H9 (cell line): ENCODE data around the gene GSTP1. TPM values are rescaled to one million over a fixed set of nuclear protein-coding genes. Genes with fewer than 3 reads are reported as not detected.
A peak's percentile ranks its signal among the peaks of the same experiment; 100 is the strongest.

Experiments used
- DNase-seq: peaks from one replicate; pipeline ENCODE4 v3.0.0-alpha.2; 2017
- H2AFZ ChIP-seq: one replicate; pipeline ENCODE4 v1.6.1; 2013; ENCODE audit warnings: mild to moderate bottlenecking, low read length, control low read depth, moderate library complexity
- H2AK5ac ChIP-seq: 2 replicates; pipeline ENCODE4 v1.6.1; 2013; ENCODE audit warnings: low read length, control low read depth, mixed read lengths; ENCODE audit not compliant: insufficient read length
- H2BK120ac ChIP-seq: one replicate; pipeline ENCODE4 v1.6.1; 2013; ENCODE audit warnings: low read depth, mild to moderate bottlenecking, low read length, control low read depth, inconsistent platforms; ENCODE audit not compliant: poor library complexity, severe bottlenecking
- H2BK12ac ChIP-seq: 2 replicates; pipeline ENCODE4 v1.6.1; 2013; ENCODE audit warnings: low read length, control low read depth, mixed read lengths, low read depth; ENCODE audit not compliant: insufficient read length
- H2BK15ac ChIP-seq: 2 replicates; pipeline ENCODE4 v1.6.1; 2013; ENCODE audit warnings: low read depth, low read length, control low read depth
- H2BK20ac ChIP-seq: one replicate; pipeline ENCODE4 v1.6.1; 2013; ENCODE audit warnings: low read depth, mild to moderate bottlenecking, low read length, control low read depth, inconsistent platforms; ENCODE audit not compliant: poor library complexity, severe bottlenecking
- H2BK5ac ChIP-seq: 2 replicates; pipeline ENCODE4 v1.6.1; 2013; ENCODE audit warnings: low read length, control low read depth, mixed read lengths; ENCODE audit not compliant: insufficient read length
- H3K14ac ChIP-seq: 2 replicates; pipeline ENCODE4 v1.6.1; 2013; ENCODE audit warnings: low read length, control low read depth; ENCODE audit not compliant: insufficient read depth
- H3K18ac ChIP-seq: 2 replicates; pipeline ENCODE4 v1.6.1; 2013; ENCODE audit warnings: low read depth, mild to moderate bottlenecking, mixed read lengths, low read length, control low read depth; ENCODE audit not compliant: insufficient read length
- H3K23ac ChIP-seq: 2 replicates; pipeline ENCODE4 v1.6.1; 2013; ENCODE audit warnings: low read length, control low read depth, mixed read lengths, low read depth; ENCODE audit not compliant: insufficient read length
- H3K23me2 ChIP-seq: 2 replicates; pipeline ENCODE4 v1.6.1; 2013; ENCODE audit warnings: low read depth, mild to moderate bottlenecking, mixed read lengths, low read length, control low read depth; ENCODE audit not compliant: insufficient read length, poor library complexity, severe bottlenecking
- H3K27ac ChIP-seq: 2 replicates; pipeline ENCODE4 v1.5.1; 2013; ENCODE audit warnings: low read length, control low read depth, mixed read lengths, low read depth; ENCODE audit not compliant: insufficient read length
- H3K27me3 ChIP-seq: 2 replicates; pipeline ENCODE4 v1.6.1; 2013; ENCODE audit warnings: low read length, control low read depth, inconsistent platforms; ENCODE audit not compliant: insufficient read depth
- H3K4ac ChIP-seq: 2 replicates; pipeline ENCODE4 v1.6.1; 2013; ENCODE audit warnings: low read depth, mild to moderate bottlenecking, control low read depth, inconsistent platforms, low read length, moderate library complexity
- H3K4me1 ChIP-seq: 2 replicates; pipeline ENCODE4 v1.6.1; 2013; ENCODE audit warnings: low read length, control low read depth, inconsistent platforms; ENCODE audit not compliant: insufficient read depth
- H3K4me2 ChIP-seq: 2 replicates; pipeline ENCODE4 v1.6.1; 2013; ENCODE audit warnings: low read length, control low read depth, mixed read lengths; ENCODE audit not compliant: insufficient read length, insufficient read depth
- H3K56ac ChIP-seq: 2 replicates; pipeline ENCODE4 v1.6.1; 2013; ENCODE audit warnings: low read depth, mild to moderate bottlenecking, mixed read lengths, low read length, control low read depth; ENCODE audit not compliant: insufficient read length
- H3K79me1 ChIP-seq: 2 replicates; pipeline ENCODE4 v1.6.1; 2013; ENCODE audit warnings: low read depth, mild to moderate bottlenecking, moderate library complexity, low read length, control low read depth, inconsistent platforms; ENCODE audit not compliant: insufficient read depth, poor library complexity, severe bottlenecking
- H3K79me2 ChIP-seq: 2 replicates; pipeline ENCODE4 v1.6.1; 2013; ENCODE audit warnings: low read length, control low read depth, inconsistent platforms; ENCODE audit not compliant: insufficient read depth
- H3K9ac ChIP-seq: 2 replicates; pipeline ENCODE4 v1.6.1; 2013; ENCODE audit warnings: low read length, control low read depth, mixed read lengths; ENCODE audit not compliant: insufficient read length; ENCODE audit errors: extremely low read depth
- H3K9me3 ChIP-seq: one replicate; pipeline ENCODE4 v1.6.1; 2013; ENCODE audit warnings: low read depth, low read length, inconsistent platforms; ENCODE audit not compliant: control insufficient read depth
- H3T11ph ChIP-seq: one replicate; pipeline ENCODE4 v1.6.1; 2013; ENCODE audit warnings: mild to moderate bottlenecking, low read length, control low read depth, inconsistent platforms
- H4K20me1 ChIP-seq: one replicate; pipeline ENCODE4 v1.6.1; 2013; ENCODE audit not compliant: control insufficient read depth, insufficient read length, insufficient read depth
- H4K5ac ChIP-seq: 2 replicates; pipeline ENCODE4 v1.6.1; 2013; ENCODE audit warnings: low read depth, mild to moderate bottlenecking, mixed read lengths, low read length, control low read depth; ENCODE audit not compliant: insufficient read length
- H4K8ac ChIP-seq: replicated peaks from 2 replicates; pipeline ENCODE4 v1.6.1; 2013; ENCODE audit warnings: low read length, control low read depth, mixed read lengths, low read depth; ENCODE audit not compliant: insufficient read length
- H4K91ac ChIP-seq: 2 replicates; pipeline ENCODE4 v1.6.1; 2013; ENCODE audit warnings: low read depth, mild to moderate bottlenecking, moderate library complexity, mixed read lengths, low read length, control low read depth; ENCODE audit not compliant: insufficient read length
- H3K27ac Mint-ChIP-seq, 3 experiments: 2 replicates in 2 of 3; 3 replicates in 1 of 3; pipeline ENCODE4 v1.8.0; 2020 to 2021; ENCODE audit warnings: mixed read lengths in 3 of 3, mild to moderate bottlenecking in 1 of 3, moderate library complexity in 1 of 3
- H3K27me3 Mint-ChIP-seq: 2 replicates; pipeline ENCODE4 v1.8.0; 2021; ENCODE audit warnings: low read depth, mild to moderate bottlenecking, moderate library complexity, mixed read lengths
- H3K36me3 Mint-ChIP-seq, 3 experiments: 2 replicates in 2 of 3; 3 replicates in 1 of 3; pipeline ENCODE4 v1.8.0; 2020 to 2021; ENCODE audit warnings: low read depth in 3 of 3, mixed read lengths in 3 of 3; ENCODE audit not compliant: insufficient read depth in 1 of 3
- H3K4me1 Mint-ChIP-seq, 2 experiments: 2 replicates each; pipeline ENCODE4 v1.8.0; 2020; ENCODE audit warnings: mixed read lengths in 2 of 2
- H3K4me3 Mint-ChIP-seq, 2 experiments: 2 replicates in 1 of 2; 3 replicates in 1 of 2; pipeline ENCODE4 v1.8.0; 2020 to 2021; ENCODE audit warnings: mild to moderate bottlenecking in 2 of 2, mixed read lengths in 2 of 2, moderate library complexity in 1 of 2
- H3K9me3 Mint-ChIP-seq, 2 experiments: 2 replicates in 1 of 2; 3 replicates in 1 of 2; pipeline ENCODE4 v1.8.0; 2020; ENCODE audit warnings: mild to moderate bottlenecking in 2 of 2, mixed read lengths in 2 of 2, moderate library complexity in 1 of 2
- WGBS: extraction: QIAGEN DNeasy Blood & Tissue Kit; methylation state at CpG from one replicate; pipeline ENCODE4 v1.1.7; 2013; ENCODE audit warnings: missing lambda C conversion rate, low lambda C conversion rate, mixed read lengths; ENCODE audit not compliant: insufficient read length; ENCODE audit errors: extremely low coverage; 5-methylcytosine and 5-hydroxymethylcytosine counted together
- total RNA-seq: library from RNA; stranded (reverse); gene quantifications from 2 replicates; pipeline ENCODE4 v1.2.1, GENCODE V29; 2021
- TF ChIP-seq, protein P1 (sequence below): fragments of 200-600 bp; sonication (generic); conservative IDR thresholded peaks from 3 replicates; pipeline ENCODE4 v1.8.0; 2021; ENCODE audit warnings: antibody characterized with exemption, mild to moderate bottlenecking

The GSTP1 gene
- total RNA-seq, 1 experiment from 2014 or later, result 1,469 TPM

DNA sequence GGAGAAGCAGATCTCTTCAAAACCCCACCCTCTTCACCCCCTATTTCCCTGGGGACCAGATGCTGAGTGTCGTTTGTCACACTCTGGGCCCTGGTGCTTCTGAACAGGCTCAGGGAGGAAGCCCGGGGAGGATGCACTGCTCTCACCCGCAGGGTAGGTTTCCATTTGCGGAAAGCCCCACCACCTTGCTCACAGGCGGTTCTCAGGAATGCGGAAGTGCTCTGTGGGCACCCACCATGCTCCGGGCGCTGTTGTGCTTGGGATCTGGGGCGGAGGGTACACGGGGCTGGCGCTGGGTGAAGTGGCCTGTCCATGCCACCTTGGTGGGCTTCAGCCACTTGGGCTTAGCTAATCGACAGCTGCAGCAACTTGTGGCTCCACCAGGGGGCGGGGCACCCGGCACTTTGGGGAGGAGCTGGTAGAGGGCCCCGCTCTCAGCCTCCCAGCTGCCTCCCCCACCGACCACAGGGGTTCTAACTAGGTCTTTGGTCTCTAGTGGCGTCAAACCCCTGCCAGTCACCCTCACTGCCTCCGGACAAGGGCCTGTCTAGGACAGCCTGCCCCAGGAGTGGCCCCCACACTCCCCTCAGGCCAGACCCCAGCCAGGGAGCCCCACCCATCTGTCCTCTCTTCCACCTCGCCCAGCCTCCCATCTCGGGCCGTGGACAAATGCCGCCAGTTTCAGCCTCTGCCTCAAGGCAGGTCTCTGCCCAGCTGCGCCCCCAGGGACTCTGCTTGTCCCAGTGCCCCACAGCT is 30.5 kb downstream of the GSTP1 start:
- no peak overlapping the region for H4K8ac ChIP-seq
- peaks cover 3% of the 10 kb centered on the region; the same call in 1 of the 2 replicates for H3K27me3 ChIP-seq
- H2AFZ ChIP-seq, result no peak overlapping the region
- no peaks in the 10 kb centered on the region for H3K79me1 ChIP-seq
- H3K9ac ChIP-seq, result no peak overlapping the region
- no peak overlapping the region for H3K14ac ChIP-seq
- H3K4me2 ChIP-seq, result peak overlapping the region; percentile 11
- H2BK20ac ChIP-seq, result no peak overlapping the region
- no peaks in the 10 kb centered on the region for H3K9me3 ChIP-seq
- Mint-ChIP-seq H3K9me3 (peaks cover 0 to 2% of the 10 kb centered on the region in 2 experiments; a peak in 2 of 5 replicates), H3K27me3 (peaks cover 27% of the 10 kb centered on the region), H3K36me3 (peaks cover 12 to 31% (median 26%) of the 10 kb centered on the region in 3 experiments), H3K4me3 (peak overlapping the region in 1 of 2 experiments; percentile 34; a peak in 2 of 5 replicates), H3K4me1 (peaks cover 35 to 42% of the 10 kb centered on the region in 2 experiments), H3K27ac (peak overlapping the region in 1 of 3 experiments; percentile 15; a peak in 1 of 7 replicates)
- no CpG with 5 or more reads among the region's 23 CpGs for WGBS
- TF ChIP-seq, protein P1, sequence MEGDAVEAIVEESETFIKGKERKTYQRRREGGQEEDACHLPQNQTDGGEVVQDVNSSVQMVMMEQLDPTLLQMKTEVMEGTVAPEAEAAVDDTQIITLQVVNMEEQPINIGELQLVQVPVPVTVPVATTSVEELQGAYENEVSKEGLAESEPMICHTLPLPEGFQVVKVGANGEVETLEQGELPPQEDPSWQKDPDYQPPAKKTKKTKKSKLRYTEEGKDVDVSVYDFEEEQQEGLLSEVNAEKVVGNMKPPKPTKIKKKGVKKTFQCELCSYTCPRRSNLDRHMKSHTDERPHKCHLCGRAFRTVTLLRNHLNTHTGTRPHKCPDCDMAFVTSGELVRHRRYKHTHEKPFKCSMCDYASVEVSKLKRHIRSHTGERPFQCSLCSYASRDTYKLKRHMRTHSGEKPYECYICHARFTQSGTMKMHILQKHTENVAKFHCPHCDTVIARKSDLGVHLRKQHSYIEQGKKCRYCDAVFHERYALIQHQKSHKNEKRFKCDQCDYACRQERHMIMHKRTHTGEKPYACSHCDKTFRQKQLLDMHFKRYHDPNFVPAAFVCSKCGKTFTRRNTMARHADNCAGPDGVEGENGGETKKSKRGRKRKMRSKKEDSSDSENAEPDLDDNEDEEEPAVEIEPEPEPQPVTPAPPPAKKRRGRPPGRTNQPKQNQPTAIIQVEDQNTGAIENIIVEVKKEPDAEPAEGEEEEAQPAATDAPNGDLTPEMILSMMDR, result peak; percentile 84
- H3K56ac ChIP-seq, result no peak overlapping the region
- H4K5ac ChIP-seq, result no peak overlapping the region
- DNase-seq, result peak; percentile 86
- H4K91ac ChIP-seq, result no peak overlapping the region
- H2AK5ac ChIP-seq, result no peak overlapping the region
- no peak overlapping the region for H2BK12ac ChIP-seq
- no peaks in the 10 kb centered on the region for H3K23me2 ChIP-seq
- no peaks in the 10 kb centered on the region for H4K20me1 ChIP-seq
- no peaks in the 10 kb centered on the region for H3K79me2 ChIP-seq
- no peak overlapping the region for H2BK5ac ChIP-seq
- no peak overlapping the region for H3T11ph ChIP-seq
- no peak overlapping the region for H3K27ac ChIP-seq
- H2BK15ac ChIP-seq, result no peak overlapping the region
- no peak overlapping the region for H3K23ac ChIP-seq
- H3K18ac ChIP-seq, result no peak overlapping the region
- no peak overlapping the region for H3K4ac ChIP-seq
- no peak overlapping the region for H2BK120ac ChIP-seq
- peaks cover 7% of the 10 kb centered on the region; the same call in 1 of the 2 replicates for H3K4me1 ChIP-seq
